H1 (cell line): ENCODE results near the gene TRDMT1. TPM values are rescaled to one million over a fixed set of nuclear protein-coding genes. Genes with fewer than 3 reads are reported as not detected.

Source experiments
- CTCF ChIA-PET: fragments of 300-600 bp; sonication (Branson Sonifier 250); formaldehyde crosslinking; loops from one replicate; lab custom pipeline; 2021; ENCODE audit not compliant: partially characterized antibody; lab: Charles Lee
- POLR2A ChIA-PET: fragments of 300-600 bp; sonication (Branson Sonifier 250); formaldehyde crosslinking; loops from one replicate; lab custom pipeline; 2021; ENCODE audit warnings: inconsistent platforms; ENCODE audit not compliant: partially characterized antibody; lab: Charles Lee
- DNase-seq, 2 experiments: peaks; one replicate each; pipeline versions ENCODE4 v3.0.0 to v3.0.0-alpha.2; 2010 to 2022; ENCODE audit warnings: low spot score in 2 of 2, low read depth in 1 of 2, mixed read lengths in 1 of 2
- FAIRE-seq: peaks from 2 replicates; lab custom pipeline; 2011; peaks lifted over from hg19 to GRCh38; lab: Jason Lieb, UNC
- H2AFZ ChIP-seq: 2 replicates; pipeline ENCODE4 v1.8.1; 2012; ENCODE audit warnings: low read length, inconsistent platforms
- H2AK5ac ChIP-seq: 2 replicates; pipeline ENCODE4 v1.6.1; 2013; ENCODE audit warnings: low read depth, low read length
- H2BK120ac ChIP-seq: replicated peaks from 2 replicates; pipeline ENCODE3; 2013; ENCODE audit warnings: low read depth, low read length, inconsistent platforms
- H2BK12ac ChIP-seq: 2 replicates; pipeline ENCODE4 v1.6.1; 2013; ENCODE audit warnings: low read depth, low read length
- H2BK15ac ChIP-seq: 2 replicates; pipeline ENCODE4 v1.6.1; 2013; ENCODE audit warnings: low read length
- H2BK20ac ChIP-seq: 2 replicates; pipeline ENCODE4 v1.6.1; 2013; ENCODE audit warnings: low read length
- H2BK5ac ChIP-seq: 2 replicates; pipeline ENCODE4 v1.6.1; 2013; ENCODE audit warnings: low read depth, low read length
- H3K14ac ChIP-seq: 2 replicates; pipeline ENCODE4 v1.6.1; 2013; ENCODE audit warnings: inconsistent platforms; ENCODE audit not compliant: insufficient read length
- H3K18ac ChIP-seq: 2 replicates; pipeline ENCODE4 v1.6.1; 2013; ENCODE audit warnings: low read length; ENCODE audit errors: extremely low read depth
- H3K23ac ChIP-seq: 2 replicates; pipeline ENCODE4 v1.6.1; 2013; ENCODE audit warnings: inconsistent platforms; ENCODE audit not compliant: insufficient read length
- H3K23me2 ChIP-seq: 2 replicates; pipeline ENCODE4 v1.6.1; 2013; ENCODE audit warnings: low read depth, low read length
- H3K27ac ChIP-seq: 2 replicates; pipeline ENCODE4 v1.6.1; 2011; ENCODE audit warnings: low read depth, low read length, inconsistent platforms
- H3K27me3 ChIP-seq, 4 experiments: replicated peaks in 1 of 4; 1 replicate in 1 of 4; 2 replicates in 3 of 4; pipeline versions ENCODE4 v1.6.1 to v1.8.1; 2011 to 2013; ENCODE audit warnings: low read length in 3 of 4, mild to moderate bottlenecking in 3 of 4, inconsistent platforms in 2 of 4, mixed read lengths in 2 of 4, moderate library complexity in 1 of 4; ENCODE audit not compliant: control insufficient read depth in 3 of 4, insufficient read depth in 3 of 4; ENCODE audit errors: extremely low read depth in 1 of 4
- H3K36me3 ChIP-seq, 4 experiments: 2 replicates each; pipeline versions ENCODE4 v1.6.1 to v1.8.1; 2011 to 2013; ENCODE audit warnings: mild to moderate bottlenecking in 4 of 4, low read length in 3 of 4, moderate library complexity in 2 of 4, control low read depth in 1 of 4, inconsistent platforms in 1 of 4; ENCODE audit not compliant: insufficient read depth in 4 of 4, control insufficient read depth in 2 of 4
- H3K4ac ChIP-seq: replicated peaks from 2 replicates; pipeline ENCODE3; 2013; ENCODE audit warnings: low read length, low read depth, mixed read lengths, inconsistent platforms; ENCODE audit not compliant: insufficient read length
- H3K4me1 ChIP-seq, 4 experiments: replicated peaks in 1 of 4; 1 replicate in 1 of 4; 2 replicates in 3 of 4; pipeline versions ENCODE4 v1.6.1 to v1.8.1; 2011 to 2013; ENCODE audit warnings: low read length in 3 of 4, inconsistent platforms in 2 of 4, mixed read lengths in 1 of 4; ENCODE audit not compliant: insufficient read depth in 4 of 4, control insufficient read depth in 3 of 4
- H3K4me2 ChIP-seq, 2 experiments: 2 replicates each; pipeline versions ENCODE4 v1.6.1 to v1.8.1; 2011 to 2013; ENCODE audit warnings: low read depth in 2 of 2, low read length in 2 of 2, control low read depth in 1 of 2, inconsistent platforms in 1 of 2, mild to moderate bottlenecking in 1 of 2; ENCODE audit not compliant: insufficient read depth in 1 of 2
- H3K4me3 ChIP-seq, 4 experiments: fragments of 200-600, 300-600 bp in 1 of 4; sonication (generic), shearing (Covaris generic), sonication (Bioruptor Twin) in 1 of 4; 2 replicates each; pipeline versions ENCODE4 v1.5.1 to v1.8.1; 2011 to 2016; ENCODE audit warnings: low read length in 4 of 4, low read depth in 3 of 4, control low read depth in 2 of 4, inconsistent platforms in 2 of 4, mild to moderate bottlenecking in 2 of 4, mixed read lengths in 1 of 4, moderate library complexity in 1 of 4; ENCODE audit not compliant: insufficient read depth in 2 of 4; ENCODE audit errors: extremely low read depth in 1 of 4
- H3K56ac ChIP-seq: replicated peaks from 2 replicates; pipeline ENCODE3; 2013; ENCODE audit warnings: low read depth, mild to moderate bottlenecking, mixed read lengths, low read length, inconsistent platforms; ENCODE audit not compliant: insufficient read length
- H3K79me1 ChIP-seq: 2 replicates; pipeline ENCODE4 v1.6.1; 2013; ENCODE audit warnings: low read depth, low read length, control low read depth
- H3K79me2 ChIP-seq, 2 experiments: 2 replicates each; pipeline versions ENCODE4 v1.6.1 to v1.8.1; 2012 to 2013; ENCODE audit warnings: low read length in 2 of 2, mild to moderate bottlenecking in 2 of 2, inconsistent platforms in 1 of 2; ENCODE audit not compliant: insufficient read depth in 2 of 2, control insufficient read depth in 1 of 2
- H3K9ac ChIP-seq, 4 experiments: replicated peaks in 1 of 4; 1 replicate in 1 of 4; 2 replicates in 3 of 4; pipeline versions ENCODE4 v1.6.1 to v1.8.1; 2011 to 2013; ENCODE audit warnings: low read depth in 3 of 4, low read length in 3 of 4, control low read depth in 2 of 4, mild to moderate bottlenecking in 2 of 4, moderate library complexity in 2 of 4, inconsistent platforms in 1 of 4; ENCODE audit errors: extremely low read depth in 1 of 4
- H3K9me3 ChIP-seq, 2 experiments: 2 replicates each; pipeline versions ENCODE4 v1.6.1 to v1.8.1; 2012 to 2013; ENCODE audit warnings: mild to moderate bottlenecking in 2 of 2, moderate library complexity in 2 of 2, control low read depth in 1 of 2, inconsistent platforms in 1 of 2, low read depth in 1 of 2, low read length in 1 of 2, mixed read lengths in 1 of 2; ENCODE audit not compliant: insufficient read depth in 2 of 2
- H4K20me1 ChIP-seq, 2 experiments: replicated peaks in 1 of 2; 2 replicates each; pipeline versions ENCODE3 to v1.8.1; 2011 to 2013; ENCODE audit warnings: inconsistent platforms in 2 of 2, low read length in 2 of 2, mild to moderate bottlenecking in 1 of 2; ENCODE audit not compliant: insufficient read depth in 2 of 2, control insufficient read depth in 1 of 2
- H4K5ac ChIP-seq: 2 replicates; pipeline ENCODE4 v1.6.1; 2013; ENCODE audit warnings: low read length, low read depth, mixed read lengths, inconsistent platforms; ENCODE audit not compliant: insufficient read length
- H4K8ac ChIP-seq: 2 replicates; pipeline ENCODE4 v1.8.0; 2013; ENCODE audit warnings: mild to moderate bottlenecking, moderate library complexity, low read length, inconsistent platforms; ENCODE audit not compliant: insufficient read depth; ENCODE audit errors: extremely low read depth
- H4K91ac ChIP-seq: replicated peaks from 2 replicates; pipeline ENCODE3; 2013; ENCODE audit warnings: low read length, mixed read lengths, inconsistent platforms; ENCODE audit not compliant: insufficient read length
- TAF1 ChIP-seq: IDR thresholded peaks from 2 replicates; pipeline ENCODE4 v1.6.1; 2011; ENCODE audit warnings: mild to moderate bottlenecking, low read depth, low read length
- polyA plus RNA-seq, 7 experiments: library from polyadenylated mRNA; depleted of rRNA in 3 of 7; stranded (reverse) in 5 of 7; unstranded in 2 of 7; fragments of >200 nt in 5 of 7; fragments of 200-250 nt in 2 of 7; gene quantifications; 1 replicate in 5 of 7; 2 replicates in 1 of 7; 4 replicates in 1 of 7; pipeline versions ENCODE4 v1.2.1 to v1.2.3, GENCODE V29; 2011 to 2013; ENCODE audit warnings: missing spikeins in 2 of 7, mixed read lengths in 2 of 7
- total RNA-seq: library from RNA; stranded (reverse); fragmentation: NEBNext Ultra II Directional; extraction: Animal tissue kit (Norgen Biotek cat#: 25700); gene quantifications from 2 replicates; pipeline ENCODE4 v1.2.1, GENCODE V29; 2021

TRDMT1 gene
- total and polyA plus RNA-seq, 2 of the 8 experiments (the other 6 are each of a cell fraction or from before 2014, with no cell fraction given), result 7.4 to 21.4 TPM

GRCh38 chr10:17174626-17175025, 26.8 kb downstream of the TRDMT1 start:
- Histone ChIP-seq H3K23me2 (no peaks in the 10 kb centered on the region; the same call in 1 of the 2 replicates), H3K4me2 (no peak overlapping the region), H2AFZ (no peak overlapping the region), H3K79me1 (no peaks in the 10 kb centered on the region; the same call in 1 of the 2 replicates), H2BK20ac (no peak overlapping the region), H3K79me2 (no peaks in the 10 kb centered on the region), H4K20me1 (no peaks in the 10 kb centered on the region), H3K14ac (no peak overlapping the region), H2BK15ac (no peak overlapping the region), H3K36me3 (peaks cover 0 to 5% (median 0%) of the 10 kb centered on the region in 4 experiments; a peak in 2 of 8 replicates), H2BK12ac (no peak overlapping the region), H3K4me1 (peaks cover 0 to 6% (median 0%) of the 10 kb centered on the region in 4 experiments; a peak in 1 of 7 replicates), H3K23ac (no peak overlapping the region), H3K9me3 (no peaks in the 10 kb centered on the region), H3K27ac (no peak overlapping the region), H2BK120ac (no peak overlapping the region), H4K8ac (no peak overlapping the region), H3K56ac (no peak overlapping the region), H3K18ac (no peak overlapping the region), H4K91ac (no peak overlapping the region), H4K5ac (no peak overlapping the region), H3K4me3 (no peak overlapping the region), H2AK5ac (no peak overlapping the region), H3K9ac (no peak overlapping the region), H2BK5ac (no peak overlapping the region), H3K27me3 (no peaks in the 10 kb centered on the region), H3K4ac (no peak overlapping the region)
- CTCF ChIA-PET, result no interaction called here
- FAIRE-seq, result no peak
- POLR2A ChIA-PET, result interaction anchor here (1.2 kb wide), 1 partner anchor 27 kb away, joined by 4 read pairs; the partner anchor contains the start of gene TRDMT1
- DNase-seq, result no peak
- no peak for TF ChIP-seq TAF1
